ENCODE data around the gene NPPC. TPM values are rescaled to one million over a fixed set of nuclear protein-coding genes. Genes with fewer than 3 reads are reported as not detected.

Gene NPPC
- total RNA-seq, 1 experiment from 2014 or later: not detected

DNA sequence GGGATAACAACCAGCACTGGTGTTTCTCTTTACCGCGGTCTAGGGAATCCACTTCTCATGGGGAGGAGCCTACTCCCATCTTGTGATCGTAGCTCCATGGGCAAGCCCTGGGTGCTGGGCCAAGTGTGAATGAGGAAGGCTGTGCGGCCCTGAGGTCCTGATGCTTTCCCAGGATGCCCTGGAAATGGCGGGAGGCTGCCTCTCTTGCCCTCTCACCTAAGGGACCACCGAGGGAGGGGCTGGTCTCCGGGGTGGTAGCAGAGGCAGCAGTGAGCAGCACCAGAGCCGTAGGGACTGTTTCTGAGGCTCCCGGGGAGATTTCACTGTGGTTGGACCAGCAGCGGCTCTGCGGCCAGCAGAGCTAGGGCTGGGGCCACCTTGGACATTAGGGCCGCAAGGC, 15.5 kb upstream of the NPPC start:
- no peak overlapping the region for H3K4me3 ChIP-seq
- no peak for DNase-seq
- H3K36me3 ChIP-seq: no peaks in the 10 kb centered on the region
- H3K27me3 ChIP-seq: no peaks in the 10 kb centered on the region
- H3K9me3 ChIP-seq: no peaks in the 10 kb centered on the region

DNA sequence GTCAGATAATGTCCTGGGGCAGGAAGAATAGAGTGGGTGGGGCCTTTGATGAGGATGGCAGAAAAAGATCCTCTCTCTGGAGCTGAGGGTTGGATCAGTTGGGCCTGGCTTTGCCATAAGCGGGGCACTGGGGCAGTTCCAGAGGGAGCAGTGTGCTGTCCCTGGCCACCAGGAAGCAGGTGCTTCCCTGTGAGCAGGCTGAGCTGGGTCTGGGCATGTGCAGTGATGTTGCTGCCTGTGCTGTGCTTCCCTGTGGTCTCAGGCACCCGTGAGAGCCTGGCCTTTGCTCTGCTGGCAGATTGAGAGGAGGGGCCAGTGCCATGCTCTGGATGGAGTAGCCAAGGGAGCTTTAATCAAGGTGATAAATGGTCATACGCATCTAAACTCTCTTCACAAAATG, 14.6 kb upstream of the NPPC start:
- no peaks in the 10 kb centered on the region for H3K36me3 ChIP-seq
- no peaks in the 10 kb centered on the region for H3K9me3 ChIP-seq
- H3K27me3 ChIP-seq: no peaks in the 10 kb centered on the region
- no peak overlapping the region for H3K4me3 ChIP-seq
- DNase-seq: no peak

DNA sequence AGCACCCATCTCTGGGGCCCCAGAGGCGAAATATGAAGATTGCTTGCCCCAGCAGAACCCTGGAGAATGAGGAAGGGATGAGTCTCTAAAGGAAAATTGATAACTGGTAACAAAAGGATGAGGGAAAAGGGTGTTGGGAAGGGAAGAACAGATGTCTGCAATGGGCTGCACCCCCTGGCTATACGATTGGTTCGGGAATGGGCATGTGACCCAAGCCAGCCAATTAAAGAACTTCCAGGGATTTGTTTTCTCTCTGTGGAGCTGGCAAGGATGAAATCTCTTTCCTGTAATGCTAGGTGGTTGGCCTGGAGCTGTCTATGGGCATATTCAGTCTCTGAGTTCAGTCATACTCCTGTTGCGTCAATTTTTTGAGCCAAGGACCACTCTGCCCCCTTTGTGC, 12.8 kb upstream of the NPPC start:
- no peaks in the 10 kb centered on the region for H3K27me3 ChIP-seq
- no peaks in the 10 kb centered on the region for H3K36me3 ChIP-seq
- no peak overlapping the region for H3K4me3 ChIP-seq
- DNase-seq: no peak
- H3K9me3 ChIP-seq: no peaks in the 10 kb centered on the region

DNA sequence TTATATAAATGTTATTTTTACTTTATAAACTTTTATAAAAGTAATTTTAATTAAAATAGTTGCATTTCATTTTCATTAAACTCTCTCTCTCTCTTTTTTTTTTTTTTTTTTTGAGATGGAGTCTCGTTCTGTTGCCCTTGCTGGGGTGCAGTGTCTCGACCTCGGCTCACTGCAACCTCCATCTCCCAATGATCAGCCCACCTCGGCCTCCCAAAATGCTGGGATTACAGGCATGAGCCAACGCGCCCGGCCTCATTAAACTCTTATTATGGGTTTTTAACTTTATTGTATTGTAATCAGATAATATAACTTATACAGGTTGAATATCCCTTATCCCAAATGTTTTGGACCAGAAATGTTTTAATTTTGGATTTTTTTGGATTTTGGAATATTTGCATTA, 10.9 kb upstream of the NPPC start:
- no peak overlapping the region for H3K4me3 ChIP-seq
- H3K9me3 ChIP-seq: no peaks in the 10 kb centered on the region
- no peaks in the 10 kb centered on the region for H3K36me3 ChIP-seq
- DNase-seq: no peak
- no peaks in the 10 kb centered on the region for H3K27me3 ChIP-seq

DNA sequence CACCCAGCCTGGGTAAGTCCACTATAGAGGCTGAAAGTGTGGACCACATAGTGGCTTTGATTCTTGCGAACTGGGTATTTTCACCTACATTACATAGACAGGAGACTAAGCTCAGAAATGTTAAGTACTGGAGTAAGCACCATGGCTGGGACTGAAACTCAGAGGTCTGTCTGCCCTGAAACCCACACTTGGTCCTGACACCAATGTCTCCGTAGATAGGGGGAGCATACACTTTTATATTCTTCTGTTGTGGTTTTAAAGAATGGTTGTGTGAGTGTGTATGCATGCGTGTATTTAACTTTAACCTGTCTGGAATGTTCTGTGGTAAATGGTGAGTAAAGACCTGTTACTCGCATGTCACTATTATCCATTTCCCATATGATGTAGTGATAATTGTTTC, 10.3 kb upstream of the NPPC start:
- DNase-seq: no peak
- Histone ChIP-seq H3K4me3 (no peak overlapping the region), H3K9me3 (no peaks in the 10 kb centered on the region), H3K27me3 (no peaks in the 10 kb centered on the region), H3K36me3 (no peaks in the 10 kb centered on the region)

DNA sequence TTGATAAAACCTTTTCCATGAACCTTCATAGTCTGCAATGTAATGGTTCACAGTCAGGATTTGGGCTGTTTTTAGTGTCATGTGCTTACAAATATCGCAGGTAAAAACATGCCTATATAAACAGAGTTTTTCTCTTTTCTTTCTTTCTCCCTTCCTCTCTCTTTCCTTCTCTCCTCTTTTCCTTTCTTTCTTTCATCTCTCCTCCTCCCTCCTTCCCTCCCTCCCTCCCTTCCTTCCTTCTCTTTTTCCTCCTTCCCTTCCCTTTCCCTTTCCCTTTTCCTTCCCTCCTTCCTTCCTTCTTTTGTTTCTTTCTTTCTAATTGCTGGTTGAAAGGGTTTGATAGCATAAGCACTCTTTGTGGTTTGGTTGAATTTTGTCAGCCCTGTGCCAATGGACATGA, 9.6 kb upstream of the NPPC start:
- no peak for DNase-seq

DNA sequence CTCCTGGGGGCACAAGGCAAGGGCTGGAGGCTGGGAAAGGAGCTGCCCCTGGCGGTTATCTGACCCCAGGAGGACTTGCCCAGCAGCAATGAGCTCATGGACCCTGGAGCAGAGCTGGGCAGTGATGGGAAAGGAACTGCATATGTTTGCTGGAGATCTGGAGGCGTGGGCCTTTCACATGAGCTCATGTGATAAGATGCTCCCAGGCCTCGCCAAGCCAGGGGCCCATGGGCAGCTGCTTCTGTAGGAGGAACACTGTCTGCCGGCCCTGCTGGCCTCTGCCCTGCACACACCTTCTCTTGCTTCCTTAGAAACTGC, 9.0 kb upstream of the NPPC start:
- no peak for DNase-seq
- Histone ChIP-seq H3K9me3 (no peaks in the 10 kb centered on the region), H3K27me3 (no peaks in the 10 kb centered on the region), H3K36me3 (no peaks in the 10 kb centered on the region), H3K4me3 (no peak overlapping the region)

More for the DNA sequence above, 9.6 kb upstream of the NPPC start:
- H3K9me3 ChIP-seq: no peaks in the 10 kb centered on the region
- no peaks in the 10 kb centered on the region for H3K27me3 ChIP-seq
- H3K4me3 ChIP-seq: no peak overlapping the region
- H3K36me3 ChIP-seq: no peaks in the 10 kb centered on the region

DNA sequence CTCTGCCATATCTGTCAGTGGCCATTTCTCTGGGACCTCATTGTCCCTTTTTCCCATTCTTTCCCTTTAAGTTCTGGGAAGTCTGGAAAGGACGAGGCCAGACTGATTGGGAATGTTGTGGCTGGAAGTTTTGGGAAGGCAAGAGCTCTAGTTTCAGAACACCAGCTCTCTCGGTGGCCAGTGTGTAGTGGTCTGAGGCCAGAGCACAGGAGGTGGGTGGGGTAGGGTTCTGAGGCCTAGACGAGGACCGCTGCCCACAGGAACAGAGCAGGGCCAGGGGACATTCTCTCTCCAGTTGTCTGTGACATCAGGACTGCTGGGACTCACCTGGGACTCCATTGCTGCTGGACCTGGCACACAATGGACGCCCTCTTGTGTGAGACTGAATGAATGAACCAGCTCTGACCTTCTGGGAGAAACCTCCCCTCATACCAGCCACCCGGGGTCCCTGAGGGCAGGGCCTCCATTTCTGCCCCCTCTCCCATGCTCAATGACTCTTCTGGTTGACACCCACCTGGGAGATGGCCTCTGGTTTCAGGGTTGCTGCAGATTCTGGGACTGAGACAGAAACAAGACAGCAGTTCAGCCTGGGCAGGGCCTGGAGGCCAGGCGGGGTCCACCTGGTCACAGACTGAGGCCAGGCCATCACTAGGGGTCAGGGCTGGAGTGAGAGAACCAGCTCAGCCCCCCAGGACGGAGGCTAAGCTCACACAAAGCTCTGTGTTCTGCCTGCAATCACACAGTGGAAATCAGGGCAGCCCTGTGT, 8.4 kb upstream of the NPPC start:
- no peak overlapping the region for H3K4me3 ChIP-seq
- no peaks in the 10 kb centered on the region for H3K9me3 ChIP-seq
- no peak for DNase-seq
- H3K27me3 ChIP-seq: no peaks in the 10 kb centered on the region
- no peaks in the 10 kb centered on the region for H3K36me3 ChIP-seq

DNA sequence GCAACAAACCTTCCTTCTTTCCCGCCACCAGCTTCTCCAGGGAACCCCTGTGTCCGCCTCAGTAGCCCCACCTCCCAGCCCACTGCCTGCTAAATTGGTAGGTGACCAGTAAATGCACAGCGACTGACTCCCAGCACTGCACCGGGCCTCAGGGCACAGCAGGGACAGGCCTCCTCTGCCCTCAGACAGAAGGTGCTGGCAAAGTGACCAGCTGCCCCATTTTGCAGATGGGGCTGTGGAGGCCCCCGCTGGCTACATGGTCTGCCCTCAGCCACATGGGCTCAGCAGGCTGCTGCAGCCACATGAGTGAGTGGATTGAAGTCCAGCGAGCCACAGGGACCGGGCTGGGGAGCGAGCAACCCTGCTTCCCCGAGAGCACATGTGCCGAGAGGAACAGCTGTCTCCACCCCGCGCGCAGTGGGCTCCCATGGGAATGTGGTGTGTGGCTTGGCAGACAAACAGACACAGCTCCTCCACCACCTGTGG, 7.8 kb upstream of the NPPC start:
- H3K27me3 ChIP-seq: no peaks in the 10 kb centered on the region
- H3K9me3 ChIP-seq: no peaks in the 10 kb centered on the region
- no peaks in the 10 kb centered on the region for H3K36me3 ChIP-seq
- no peak for DNase-seq
- H3K4me3 ChIP-seq: no peak overlapping the region

DNA sequence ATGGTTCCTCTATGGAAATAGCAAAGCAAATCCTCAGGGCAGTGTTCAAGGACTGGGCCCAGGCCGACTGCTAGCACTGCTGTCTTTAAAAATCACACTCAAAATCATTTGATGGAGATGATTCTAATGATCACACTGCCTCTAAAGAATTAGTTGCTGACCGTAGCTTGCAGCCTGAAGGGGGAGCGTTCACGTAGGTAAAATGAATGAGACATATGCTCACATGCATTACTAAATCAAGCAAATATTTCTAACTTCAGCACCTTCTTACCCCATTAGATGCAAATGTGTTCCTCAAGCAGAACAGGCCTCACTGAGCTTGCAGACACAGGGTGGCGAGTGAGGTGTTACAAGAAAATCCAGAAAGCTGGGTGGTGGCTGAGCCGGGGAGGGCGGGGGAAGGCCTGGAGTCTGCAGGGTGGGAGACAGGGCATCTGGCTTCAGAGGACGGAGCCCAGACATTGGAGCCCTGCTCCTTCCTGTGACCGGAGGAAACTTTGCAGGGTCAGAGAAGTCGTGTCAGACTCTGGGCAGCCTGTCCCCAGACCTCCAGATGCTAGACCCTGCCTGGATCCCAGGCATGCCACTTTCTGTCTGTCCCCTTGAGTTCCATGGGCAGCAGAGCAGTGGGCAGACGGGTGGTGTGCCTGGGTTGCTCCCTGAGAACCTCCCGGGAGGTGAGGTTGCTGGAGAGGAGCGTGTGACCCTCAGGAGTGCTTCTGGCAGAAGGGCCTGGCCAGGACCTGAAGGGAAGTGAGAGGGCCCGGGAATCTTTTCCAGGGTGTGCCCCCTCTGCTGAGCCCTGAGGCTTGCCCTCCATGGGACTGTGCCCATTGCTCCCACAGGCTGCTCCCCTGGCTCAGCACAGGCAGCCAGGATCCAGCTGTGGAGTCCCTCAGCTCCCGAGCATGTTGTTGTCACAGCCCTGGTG, 7.1 kb upstream of the NPPC start:
- DNase-seq: no peak

DNA sequence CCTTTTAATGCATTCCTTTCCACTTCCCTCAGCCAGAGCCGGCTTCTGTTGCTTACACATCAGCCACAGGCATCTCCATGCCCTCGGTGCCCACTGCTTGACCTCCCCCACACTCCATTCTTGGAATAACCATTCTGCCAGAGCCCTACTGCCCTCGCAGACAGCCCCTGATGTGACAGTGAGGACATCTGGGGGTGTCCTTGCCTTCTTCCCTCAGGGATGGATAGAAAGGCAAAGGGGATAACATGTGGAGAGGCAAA, 6.4 kb upstream of the NPPC start:
- no peak for DNase-seq
- no peaks in the 10 kb centered on the region for H3K9me3 ChIP-seq
- H3K27me3 ChIP-seq: no peaks in the 10 kb centered on the region

More for the DNA sequence above, 7.1 kb upstream of the NPPC start:
- Histone ChIP-seq H3K36me3 (no peaks in the 10 kb centered on the region), H3K9me3 (no peaks in the 10 kb centered on the region), H3K27me3 (no peaks in the 10 kb centered on the region), H3K4me3 (no peak overlapping the region)

DNA sequence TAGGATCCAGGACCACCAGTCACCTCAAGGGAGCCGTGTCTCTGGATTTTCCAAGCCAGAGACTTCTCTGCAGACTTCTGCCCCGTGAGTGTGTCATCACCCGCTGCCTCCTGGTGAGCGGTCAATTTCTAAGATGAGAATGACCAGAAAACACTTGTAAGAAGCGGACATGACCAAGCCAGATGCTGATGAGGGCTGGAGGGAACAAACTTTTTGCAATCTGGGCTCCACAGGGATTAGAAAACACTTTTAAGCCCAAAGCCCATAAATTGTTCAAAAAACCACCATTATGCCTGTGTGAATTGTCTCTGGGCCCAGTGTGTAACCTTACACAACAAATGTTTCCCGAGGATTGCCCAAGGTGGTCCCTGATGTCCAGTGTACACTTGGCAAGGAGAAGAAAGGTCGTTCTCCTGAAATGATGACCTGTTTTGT, 5.3 kb upstream of the NPPC start:
- Histone ChIP-seq H3K27me3 (peaks cover 2% of the 10 kb centered on the region; the same call in 1 of the 2 replicates), H3K4me3 (no peak overlapping the region), H3K9me3 (no peaks in the 10 kb centered on the region), H3K36me3 (no peaks in the 10 kb centered on the region)
- DNase-seq: no peak

More for the DNA sequence above, 6.4 kb upstream of the NPPC start:
- H3K36me3 ChIP-seq: no peaks in the 10 kb centered on the region
- H3K4me3 ChIP-seq: no peak overlapping the region

DNA sequence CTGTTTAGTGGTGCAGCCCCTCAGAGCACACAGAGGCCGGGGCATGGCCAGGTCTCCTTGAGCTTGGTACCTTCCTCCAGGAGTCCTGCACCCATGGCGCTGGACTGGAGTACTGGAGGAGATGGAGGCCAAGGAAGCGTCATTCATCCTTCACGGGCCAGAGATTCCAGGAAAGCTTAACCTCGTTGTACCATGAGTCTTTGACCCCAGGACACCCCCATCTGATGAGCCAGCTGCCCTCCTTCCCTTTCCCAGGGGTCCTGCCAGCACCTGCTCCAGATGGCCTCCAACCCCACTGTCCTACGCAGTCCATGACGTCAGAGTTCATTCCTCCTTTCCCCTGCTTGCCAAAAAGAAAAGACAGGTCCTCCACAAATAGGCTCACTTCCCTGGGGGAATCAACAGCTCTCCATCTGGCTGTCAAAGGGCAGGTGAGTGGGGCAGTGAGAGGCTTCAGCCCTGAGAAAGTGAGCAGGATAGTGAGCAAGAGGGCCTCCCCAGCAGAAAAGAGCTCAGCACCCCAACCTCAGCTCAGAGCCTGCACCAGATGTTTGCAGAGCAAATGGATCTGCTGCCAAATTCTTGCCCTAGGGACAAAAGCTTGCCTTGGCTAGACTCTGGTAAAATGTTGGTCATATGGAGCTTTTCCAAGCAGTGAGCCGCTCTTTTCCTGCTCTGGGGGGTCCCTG, 4.5 kb upstream of the NPPC start:
- no peaks in the 10 kb centered on the region for H3K36me3 ChIP-seq
- peak; percentile 33 for DNase-seq

DNA sequence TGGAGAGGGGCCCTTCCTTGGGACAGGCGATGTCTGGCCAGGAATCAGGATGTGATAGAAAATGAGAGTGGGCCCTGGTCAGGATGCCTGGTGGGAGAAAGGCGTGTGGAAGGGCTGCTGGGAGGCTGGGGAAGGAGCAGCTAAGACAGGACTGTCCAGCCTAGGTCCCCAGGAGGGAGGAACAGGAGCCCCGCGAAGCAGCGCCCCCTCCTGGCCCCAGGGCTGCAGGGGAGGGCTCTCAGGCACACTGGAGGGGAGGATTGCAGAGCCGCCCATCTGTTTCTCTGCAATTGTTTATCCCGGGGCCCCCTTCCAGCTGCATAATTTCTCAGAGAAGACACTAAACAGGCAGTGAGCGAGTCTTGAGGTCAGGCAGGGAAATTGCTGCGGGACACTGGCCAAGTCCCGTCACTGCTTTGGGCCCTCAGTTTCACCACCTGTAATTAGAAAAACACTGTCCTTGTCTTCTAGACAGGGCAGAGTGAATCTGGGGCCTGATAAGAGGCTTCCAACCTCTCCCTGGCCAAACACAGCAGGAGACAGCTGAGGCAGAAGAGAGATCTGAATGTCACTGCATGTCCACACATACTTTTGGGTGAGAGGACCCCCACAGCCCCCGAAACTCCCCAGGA, 3.9 kb upstream of the NPPC start:
- no peak overlapping the region for H3K4me3 ChIP-seq

More for the DNA sequence above, 4.5 kb upstream of the NPPC start:
- Histone ChIP-seq H3K4me3 (no peak overlapping the region), H3K9me3 (no peaks in the 10 kb centered on the region), H3K27me3 (peaks cover 8% of the 10 kb centered on the region)

DNA sequence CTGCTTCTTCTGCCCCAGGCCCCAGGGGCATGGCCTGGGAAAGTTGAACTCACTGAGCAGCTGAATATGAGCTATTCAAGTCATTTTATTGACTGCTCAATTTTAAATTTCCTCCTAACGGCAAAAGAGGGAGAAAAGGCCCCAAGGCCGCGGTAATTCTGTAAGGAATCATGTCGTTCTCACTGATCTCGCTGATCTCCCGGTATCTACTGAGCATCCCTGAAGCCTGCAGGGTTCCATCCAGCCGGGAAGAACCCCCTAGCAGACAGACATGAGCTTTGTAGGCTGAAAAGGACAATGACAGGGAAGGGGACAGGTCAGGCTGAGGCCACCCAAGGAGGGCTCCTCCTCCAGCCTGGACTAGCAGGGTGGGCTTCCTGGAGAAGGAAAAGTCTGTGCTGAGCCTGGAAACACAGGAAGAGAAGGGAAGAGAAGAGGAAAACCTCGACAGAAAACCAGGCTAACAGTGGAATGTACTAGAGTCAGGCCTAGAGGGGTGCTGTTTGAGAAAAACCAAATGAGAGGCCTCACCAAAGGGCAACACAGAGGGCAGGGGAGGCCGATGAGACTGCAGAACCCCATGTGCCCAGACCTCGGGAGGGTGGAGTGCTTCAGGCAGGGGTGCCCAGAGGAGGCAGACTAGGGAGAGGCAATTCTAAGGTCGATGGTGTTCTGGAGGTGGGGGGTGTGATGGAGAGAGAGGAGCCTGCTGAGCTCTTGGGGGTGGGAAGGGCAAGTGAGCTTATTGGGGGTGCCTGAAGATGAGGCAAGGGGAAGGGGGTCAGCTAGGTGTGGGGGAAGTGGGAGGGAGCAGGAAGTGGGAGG, 2.9 kb upstream of the NPPC start:
- no peaks in the 10 kb centered on the region for H3K36me3 ChIP-seq
- H3K4me3 ChIP-seq: no peak overlapping the region
- no peaks in the 10 kb centered on the region for H3K9me3 ChIP-seq
- peaks cover 12% of the 10 kb centered on the region for H3K27me3 ChIP-seq
- no peak for DNase-seq

More for the DNA sequence above, 3.9 kb upstream of the NPPC start:
- peak; percentile 19 for DNase-seq
- Histone ChIP-seq H3K36me3 (no peaks in the 10 kb centered on the region), H3K9me3 (no peaks in the 10 kb centered on the region), H3K27me3 (peaks cover 12% of the 10 kb centered on the region)

DNA sequence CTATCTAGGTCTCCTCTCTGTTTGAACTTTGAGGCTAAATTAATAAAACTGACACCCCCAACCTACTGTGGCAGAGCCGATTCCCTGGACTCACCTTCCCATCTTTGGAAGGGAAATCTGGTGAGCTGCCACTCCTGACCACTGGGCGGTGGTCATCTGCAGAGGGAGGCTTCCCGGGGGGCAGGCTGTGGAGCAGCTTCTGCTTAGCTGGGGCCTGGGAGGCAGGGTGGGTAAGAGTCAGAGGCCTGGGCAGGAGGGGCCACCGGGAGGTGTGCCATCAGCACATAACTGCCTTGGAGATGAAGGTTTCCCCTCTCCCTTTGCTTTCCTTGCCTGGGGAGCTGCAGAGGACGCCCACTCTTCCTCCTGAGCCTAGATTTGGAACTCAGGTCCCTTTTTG, 2.3 kb upstream of the NPPC start:
- no peaks in the 10 kb centered on the region for H3K36me3 ChIP-seq
- H3K4me3 ChIP-seq: no peak overlapping the region
- no peak for DNase-seq
- peaks cover 12% of the 10 kb centered on the region for H3K27me3 ChIP-seq
- H3K9me3 ChIP-seq: no peaks in the 10 kb centered on the region
